WTC11 (cell line): ENCODE data around the gene TMEM94. TPM values are rescaled to one million over a fixed set of nuclear protein-coding genes. Genes with fewer than 3 reads are reported as not detected.

ENCODE experiments used
- ATAC-seq: fragments of 200-7000 bp; cut with Tn5 transposase; 2 replicates; pipeline ENCODE4 v1.10.0; 2021; ENCODE audit warnings: mild to moderate bottlenecking, moderate library complexity
- CTCF ChIA-PET: fragments of 300-600 bp; sonication (Branson Sonifier 250); formaldehyde crosslinking; loops from one replicate; lab custom pipeline; 2021; ENCODE audit warnings: antibody characterized with exemption; lab: Charles Lee
- POLR2A ChIA-PET: fragments of 350-600 bp; sonication (Branson Sonifier 250); formaldehyde crosslinking; loops from one replicate; lab custom pipeline; 2021; ENCODE audit warnings: antibody characterized with exemption; lab: Charles Lee
- DNase-seq: peaks from one replicate; pipeline ENCODE4 v3.0.0; 2021; ENCODE audit warnings: low spot score
- H3K27ac Mint-ChIP-seq: 2 replicates; pipeline ENCODE4 v1.8.0; 2021; ENCODE audit warnings: mixed read lengths
- H3K27me3 Mint-ChIP-seq: 2 replicates; pipeline ENCODE4 v1.8.0; 2021; ENCODE audit warnings: low read depth, mild to moderate bottlenecking, moderate library complexity, mixed read lengths
- H3K36me3 Mint-ChIP-seq: 2 replicates; pipeline ENCODE4 v1.8.0; 2021; ENCODE audit warnings: mixed read lengths
- H3K4me1 Mint-ChIP-seq: 2 replicates; pipeline ENCODE4 v1.8.0; 2022; ENCODE audit warnings: mixed read lengths
- H3K4me3 Mint-ChIP-seq: 2 replicates; pipeline ENCODE4 v1.8.0; 2021; ENCODE audit warnings: mild to moderate bottlenecking, moderate library complexity, mixed read lengths
- H3K9me3 Mint-ChIP-seq: 2 replicates; pipeline ENCODE4 v1.8.0; 2021; ENCODE audit warnings: mixed read lengths
- E2F1 ChIP-seq: sonication (generic); formaldehyde crosslinking; IDR thresholded peaks from 2 replicates; pipeline ENCODE4 v1.8.0; 2022; ENCODE audit warnings: mild to moderate bottlenecking, missing genetic modification reagents
- EMX1 ChIP-seq: fragments of 250-450 bp; sonication (Bioruptor Pico); IDR thresholded peaks from 2 replicates; pipeline ENCODE4 v1.8.0; 2021; ENCODE audit warnings: mild to moderate bottlenecking
- FOXJ3 ChIP-seq: sonication (generic); formaldehyde crosslinking; IDR thresholded peaks from 2 replicates; pipeline ENCODE4 v1.9.0; 2021; ENCODE audit warnings: missing genetic modification reagents, mild to moderate bottlenecking, borderline replicate concordance
- HMGA2 ChIP-seq: fragments of 250-450 bp; sonication (Bioruptor Pico); IDR thresholded peaks from 2 replicates; pipeline ENCODE4 v1.4.0; 2021; ENCODE audit warnings: mild to moderate bottlenecking, moderate library complexity
- NFYB ChIP-seq: sonication (generic); formaldehyde crosslinking; conservative IDR thresholded peaks from 2 replicates; pipeline ENCODE4 v1.8.0; 2022; ENCODE audit warnings: low read depth, missing genetic modification reagents
- NR1H2 ChIP-seq: sonication (generic); formaldehyde crosslinking; IDR thresholded peaks from 2 replicates; pipeline ENCODE4 v1.9.0; 2021; ENCODE audit warnings: mild to moderate bottlenecking, moderate library complexity, missing genetic modification reagents
- NR2C2 ChIP-seq: sonication (generic); formaldehyde crosslinking; IDR thresholded peaks from 2 replicates; pipeline ENCODE4 v1.8.0; 2022; ENCODE audit warnings: mild to moderate bottlenecking, missing genetic modification reagents
- PRRX2 ChIP-seq: fragments of 250-450 bp; sonication (Bioruptor Pico); IDR thresholded peaks from 2 replicates; pipeline ENCODE4 v1.8.0; 2021; ENCODE audit warnings: mild to moderate bottlenecking
- TP53 ChIP-seq: sonication (generic); formaldehyde crosslinking; IDR thresholded peaks from 2 replicates; pipeline ENCODE4 v1.8.1; 2023; ENCODE audit warnings: mild to moderate bottlenecking, missing genetic modification reagents
- ZNF512 ChIP-seq: sonication (generic); formaldehyde crosslinking; IDR thresholded peaks from 2 replicates; pipeline ENCODE4 v1.8.1; 2022; ENCODE audit warnings: missing genetic modification reagents, borderline replicate concordance
- ZNF671 ChIP-seq: fragments of 250-450 bp; sonication (Bioruptor Pico); IDR thresholded peaks from 2 replicates; pipeline ENCODE4 v1.8.0; 2021; ENCODE audit warnings: mild to moderate bottlenecking
- ZSCAN18 ChIP-seq: fragments of 250-450 bp; sonication (Bioruptor Pico); IDR thresholded peaks from 2 replicates; pipeline ENCODE4 v2.1.2; 2022; ENCODE audit warnings: mild to moderate bottlenecking, moderate library complexity
- total RNA-seq: library from RNA; stranded (reverse); gene quantifications from 3 replicates; pipeline ENCODE4 v1.2.3, GENCODE V29; 2021
- TF ChIP-seq, protein P1 (sequence below): sonication (generic); formaldehyde crosslinking; IDR thresholded peaks from 2 replicates; pipeline ENCODE4 v1.8.1; 2022; ENCODE audit warnings: mild to moderate bottlenecking, missing genetic modification reagents, moderate library complexity, borderline replicate concordance
- TF ChIP-seq, protein P2 (sequence below): sonication (generic); formaldehyde crosslinking; IDR thresholded peaks from 2 replicates; pipeline ENCODE4 v1.8.1; 2023; ENCODE audit warnings: mild to moderate bottlenecking, moderate library complexity, missing genetic modification reagents
- TF ChIP-seq, protein P3 (sequence below): sonication (generic); formaldehyde crosslinking; IDR thresholded peaks from 2 replicates; pipeline ENCODE4 v1.8.0; 2023; ENCODE audit warnings: mild to moderate bottlenecking, missing genetic modification reagents

Gene TMEM94
- total RNA-seq, 1 experiment from 2014 or later, result 76.9 TPM

GRCh38 chr17:75503976-75504346 is 47.5 kb downstream of the TMEM94 start:
- ChIA-PET CTCF (interaction anchor here (0.6 to 3.0 kb wide), 8 partner anchors 11 to 1229 kb away, joined by 3 to 11 read pairs (median 4); partner anchors contain the start of genes LLGL2, MIF4GD and TSEN54), POLR2A (no interaction called here)
- no peak overlapping the region for H3K4me3 Mint-ChIP-seq
- H3K9me3 Mint-ChIP-seq, result no peaks in the 10 kb centered on the region
- no peaks in the 10 kb centered on the region for H3K27me3 Mint-ChIP-seq
- no peak for TF ChIP-seq FOXJ3 (CRISPR knock-in tag)
- TF ChIP-seq HMGA2 (CRISPR knock-in tag), result no peak
- no peak for TF ChIP-seq ZNF512 (CRISPR knock-in tag)
- no peak for TF ChIP-seq ZSCAN18
- TF ChIP-seq NR1H2 (CRISPR knock-in tag), result no peak
- no peak for TF ChIP-seq ZNF671 (CRISPR knock-in tag)
- no peak for TF ChIP-seq NFYB (CRISPR knock-in tag)
- TF ChIP-seq EMX1 (CRISPR knock-in tag), result no peak
- TF ChIP-seq NR2C2 (CRISPR knock-in tag), result no peak
- TF ChIP-seq, protein P1, sequence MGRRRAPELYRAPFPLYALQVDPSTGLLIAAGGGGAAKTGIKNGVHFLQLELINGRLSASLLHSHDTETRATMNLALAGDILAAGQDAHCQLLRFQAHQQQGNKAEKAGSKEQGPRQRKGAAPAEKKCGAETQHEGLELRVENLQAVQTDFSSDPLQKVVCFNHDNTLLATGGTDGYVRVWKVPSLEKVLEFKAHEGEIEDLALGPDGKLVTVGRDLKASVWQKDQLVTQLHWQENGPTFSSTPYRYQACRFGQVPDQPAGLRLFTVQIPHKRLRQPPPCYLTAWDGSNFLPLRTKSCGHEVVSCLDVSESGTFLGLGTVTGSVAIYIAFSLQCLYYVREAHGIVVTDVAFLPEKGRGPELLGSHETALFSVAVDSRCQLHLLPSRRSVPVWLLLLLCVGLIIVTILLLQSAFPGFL (CRISPR knock-in tag), result no peak
- TF ChIP-seq PRRX2 (CRISPR knock-in tag), result no peak
- TF ChIP-seq TP53 (CRISPR knock-in tag), result no peak
- TF ChIP-seq E2F1 (CRISPR knock-in tag), result no peak
- TF ChIP-seq, protein P2, sequence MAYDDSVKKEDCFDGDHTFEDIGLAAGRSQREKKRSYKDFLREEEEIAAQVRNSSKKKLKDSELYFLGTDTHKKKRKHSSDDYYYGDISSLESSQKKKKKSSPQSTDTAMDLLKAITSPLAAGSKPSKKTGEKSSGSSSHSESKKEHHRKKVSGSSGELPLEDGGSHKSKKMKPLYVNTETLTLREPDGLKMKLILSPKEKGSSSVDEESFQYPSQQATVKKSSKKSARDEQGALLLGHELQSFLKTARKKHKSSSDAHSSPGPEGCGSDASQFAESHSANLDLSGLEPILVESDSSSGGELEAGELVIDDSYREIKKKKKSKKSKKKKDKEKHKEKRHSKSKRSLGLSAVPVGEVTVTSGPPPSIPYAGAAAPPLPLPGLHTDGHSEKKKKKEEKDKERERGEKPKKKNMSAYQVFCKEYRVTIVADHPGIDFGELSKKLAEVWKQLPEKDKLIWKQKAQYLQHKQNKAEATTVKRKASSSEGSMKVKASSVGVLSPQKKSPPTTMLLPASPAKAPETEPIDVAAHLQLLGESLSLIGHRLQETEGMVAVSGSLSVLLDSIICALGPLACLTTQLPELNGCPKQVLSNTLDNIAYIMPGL (CRISPR knock-in tag), result no peak
- TF ChIP-seq, protein P3, sequence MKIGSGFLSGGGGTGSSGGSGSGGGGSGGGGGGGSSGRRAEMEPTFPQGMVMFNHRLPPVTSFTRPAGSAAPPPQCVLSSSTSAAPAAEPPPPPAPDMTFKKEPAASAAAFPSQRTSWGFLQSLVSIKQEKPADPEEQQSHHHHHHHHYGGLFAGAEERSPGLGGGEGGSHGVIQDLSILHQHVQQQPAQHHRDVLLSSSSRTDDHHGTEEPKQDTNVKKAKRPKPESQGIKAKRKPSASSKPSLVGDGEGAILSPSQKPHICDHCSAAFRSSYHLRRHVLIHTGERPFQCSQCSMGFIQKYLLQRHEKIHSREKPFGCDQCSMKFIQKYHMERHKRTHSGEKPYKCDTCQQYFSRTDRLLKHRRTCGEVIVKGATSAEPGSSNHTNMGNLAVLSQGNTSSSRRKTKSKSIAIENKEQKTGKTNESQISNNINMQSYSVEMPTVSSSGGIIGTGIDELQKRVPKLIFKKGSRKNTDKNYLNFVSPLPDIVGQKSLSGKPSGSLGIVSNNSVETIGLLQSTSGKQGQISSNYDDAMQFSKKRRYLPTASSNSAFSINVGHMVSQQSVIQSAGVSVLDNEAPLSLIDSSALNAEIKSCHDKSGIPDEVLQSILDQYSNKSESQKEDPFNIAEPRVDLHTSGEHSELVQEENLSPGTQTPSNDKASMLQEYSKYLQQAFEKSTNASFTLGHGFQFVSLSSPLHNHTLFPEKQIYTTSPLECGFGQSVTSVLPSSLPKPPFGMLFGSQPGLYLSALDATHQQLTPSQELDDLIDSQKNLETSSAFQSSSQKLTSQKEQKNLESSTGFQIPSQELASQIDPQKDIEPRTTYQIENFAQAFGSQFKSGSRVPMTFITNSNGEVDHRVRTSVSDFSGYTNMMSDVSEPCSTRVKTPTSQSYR, result no peak
- H3K27ac Mint-ChIP-seq, result no peak overlapping the region
- DNase-seq (no peak), ATAC-seq (no peak)
- peaks cover 10% of the 10 kb centered on the region; the same call in 1 of the 2 replicates for H3K36me3 Mint-ChIP-seq
- H3K4me1 Mint-ChIP-seq, result no peaks in the 10 kb centered on the region
